GM21737 (cell line): ENCODE results near the gene MOXD1.
"Not testable (repeated sequence)": the region's sequence is repeated elsewhere in the genome, so short reads cannot be mapped to it uniquely, and the experiment has no call there.

Experiments used
- ATAC-seq: cut with Tn5 transposase; IDR thresholded peaks from one replicate; pipeline ENCODE4 v1.9.1; 2021; ENCODE audit warnings: mild to moderate bottlenecking, moderate library complexity; ENCODE audit not compliant: unreplicated experiment

Gene MOXD1

DNA sequence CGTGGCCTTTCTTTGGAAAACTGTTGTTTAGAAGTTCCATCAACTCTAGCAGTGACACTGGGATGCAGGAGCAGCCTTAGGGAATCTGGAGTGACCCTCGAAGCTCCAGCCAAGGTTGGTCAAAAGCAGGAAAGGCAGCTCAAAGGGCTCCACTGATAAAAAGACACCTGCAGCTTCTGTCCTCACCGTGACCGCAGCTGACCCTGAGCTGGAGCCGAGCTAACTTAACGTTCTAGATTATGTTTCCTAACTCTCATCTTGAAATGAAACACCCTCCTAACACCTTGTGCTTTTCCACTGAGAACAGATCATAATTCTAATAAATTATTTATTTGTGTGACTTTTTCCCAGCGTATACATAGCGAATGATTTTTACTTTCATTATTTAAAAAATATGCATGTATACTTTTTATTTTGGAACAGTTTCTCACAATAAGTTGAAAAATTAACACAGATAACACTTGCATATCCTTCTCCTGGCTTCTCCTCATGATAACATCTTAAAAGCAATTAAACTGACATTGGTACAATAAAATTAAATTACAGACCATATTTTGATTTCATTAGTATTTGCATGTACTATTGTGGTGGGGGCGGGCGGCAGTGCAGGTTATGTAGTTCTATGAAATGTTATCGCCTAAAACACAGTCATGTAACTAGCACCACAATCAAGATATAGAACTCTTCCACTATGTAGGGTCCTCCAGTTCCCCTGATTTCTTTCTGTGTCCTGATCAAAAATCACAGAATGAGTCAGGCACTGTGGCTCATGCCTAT is 116.1 kb downstream of the MOXD1 start:
- no peak for ATAC-seq

- ATAC-seq = no peak
Measured at GRCh38 chr6:132282696-132283095, 118.6 kb downstream of the MOXD1 start.

GRCh38 chr6:132280436-132280835 is 120.8 kb downstream of the MOXD1 start:
- ATAC-seq = no peak

DNA sequence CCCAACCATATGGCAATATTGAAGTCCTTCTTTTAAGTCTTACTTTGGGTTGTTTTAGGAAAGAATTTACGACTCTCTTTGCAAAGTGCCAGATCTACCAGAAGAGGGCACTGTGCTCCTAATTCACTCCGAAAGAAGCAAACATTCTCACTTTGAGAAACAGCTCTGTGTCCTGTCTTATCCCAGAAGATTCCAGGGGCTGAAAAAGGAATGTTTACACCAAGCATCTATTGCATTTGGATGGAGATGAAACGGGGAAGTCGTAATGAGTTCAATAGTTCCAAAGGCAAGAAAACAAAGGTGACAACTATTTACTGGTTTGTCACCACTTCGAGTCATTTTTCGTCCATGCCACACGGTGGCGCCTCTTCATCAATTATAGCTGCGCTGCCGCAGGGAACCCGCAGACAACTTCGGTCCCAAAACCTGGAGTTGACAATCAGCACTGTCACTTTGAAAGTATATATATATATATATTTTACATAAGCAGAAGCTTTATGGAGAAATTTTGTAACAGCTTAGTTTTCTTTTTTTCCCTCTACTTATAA is 121.6 kb downstream of the MOXD1 start:
- peak; percentile 92 for ATAC-seq

GRCh38 chr6:132275066-132275970 is 126.0 kb downstream of the MOXD1 start:
- ATAC-seq = no peak

DNA sequence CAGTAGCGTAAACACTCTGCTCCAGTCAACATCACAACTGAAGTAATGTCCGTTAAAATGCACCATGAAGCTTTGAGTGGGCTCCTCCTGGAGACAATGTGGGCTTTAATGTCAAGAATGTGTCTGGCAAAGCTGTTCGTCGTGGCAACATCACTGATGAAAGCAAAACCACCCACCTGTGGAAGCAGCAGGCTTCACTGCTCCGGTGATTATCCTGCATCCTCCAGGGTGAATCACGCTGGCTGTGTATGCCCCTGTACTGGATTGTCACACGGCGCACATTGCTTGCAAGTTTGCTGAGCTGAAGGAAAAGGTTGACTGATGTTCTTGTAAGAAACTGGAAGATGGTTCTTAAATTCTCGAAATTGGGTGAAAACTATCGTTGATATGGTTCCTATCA is 128.5 kb downstream of the MOXD1 start:
- ATAC-seq = no peak

DNA sequence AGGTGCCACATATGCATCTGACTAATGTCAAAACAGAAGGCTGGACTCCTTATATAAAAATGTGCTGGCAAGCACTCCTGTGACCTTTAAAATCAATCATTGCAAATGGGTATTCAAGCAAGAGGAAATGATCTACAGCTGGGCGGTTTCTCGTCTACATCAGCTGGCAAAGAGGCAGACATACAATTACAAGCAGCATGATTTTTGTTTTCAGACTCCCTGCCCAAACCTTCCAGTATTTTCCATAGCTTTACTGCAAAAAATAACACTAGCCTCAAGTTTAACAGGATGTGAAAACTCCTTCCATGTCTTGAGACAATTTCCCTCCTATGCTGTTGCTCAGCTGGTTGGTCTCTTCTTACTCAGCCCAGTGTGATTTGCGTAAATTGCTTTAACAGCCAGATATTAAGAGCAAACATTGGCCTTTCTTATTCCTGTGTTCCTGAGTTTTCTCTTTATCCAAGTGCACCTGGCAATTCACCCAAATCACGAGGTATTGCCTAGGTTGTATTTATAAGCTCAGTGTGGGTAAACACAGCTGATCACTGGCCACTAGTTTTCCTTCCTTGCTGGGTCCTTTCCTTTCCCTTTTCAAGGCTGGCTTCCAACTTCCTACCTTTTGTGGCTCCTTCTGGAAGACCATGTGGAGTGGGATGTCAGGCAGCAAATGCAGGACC is 130.4 kb downstream of the MOXD1 start:
- no peak for ATAC-seq

GRCh38 chr6:132268666-132269065 is 132.6 kb downstream of the MOXD1 start:
- not testable (repeated sequence) for ATAC-seq

- ATAC-seq = no peak
Measured at GRCh38 chr6:132268209-132268608, 133.1 kb downstream of the MOXD1 start.

DNA sequence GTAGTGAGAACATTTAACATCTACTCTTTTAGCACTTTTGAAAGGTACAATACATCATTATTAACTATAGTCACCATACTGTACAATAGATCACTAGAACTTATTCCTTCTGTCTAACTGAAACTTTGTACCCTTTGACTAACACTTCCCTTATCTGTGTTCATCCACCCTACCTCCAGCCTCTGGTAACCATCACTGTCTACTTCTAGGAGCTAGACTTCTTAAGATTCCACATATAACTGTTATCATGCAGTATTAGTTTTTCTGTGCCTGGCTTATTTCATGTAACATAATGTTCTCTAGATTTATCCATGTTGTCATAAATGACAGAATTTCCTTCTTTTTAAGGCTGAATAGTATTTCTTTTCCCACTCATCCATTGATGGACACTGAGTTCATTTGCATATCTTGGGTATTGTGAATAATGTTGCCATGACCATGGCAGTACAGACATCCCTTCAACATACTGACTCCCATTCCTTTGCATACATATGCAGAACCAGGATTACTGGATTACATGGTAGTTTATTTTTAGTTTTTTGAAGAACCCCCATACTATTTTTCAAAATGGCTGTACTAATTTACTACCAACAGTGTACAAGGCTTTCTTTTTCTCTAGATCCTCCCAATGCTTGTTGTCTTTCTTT is 135.7 kb downstream of the MOXD1 start:
- no peak for ATAC-seq

DNA sequence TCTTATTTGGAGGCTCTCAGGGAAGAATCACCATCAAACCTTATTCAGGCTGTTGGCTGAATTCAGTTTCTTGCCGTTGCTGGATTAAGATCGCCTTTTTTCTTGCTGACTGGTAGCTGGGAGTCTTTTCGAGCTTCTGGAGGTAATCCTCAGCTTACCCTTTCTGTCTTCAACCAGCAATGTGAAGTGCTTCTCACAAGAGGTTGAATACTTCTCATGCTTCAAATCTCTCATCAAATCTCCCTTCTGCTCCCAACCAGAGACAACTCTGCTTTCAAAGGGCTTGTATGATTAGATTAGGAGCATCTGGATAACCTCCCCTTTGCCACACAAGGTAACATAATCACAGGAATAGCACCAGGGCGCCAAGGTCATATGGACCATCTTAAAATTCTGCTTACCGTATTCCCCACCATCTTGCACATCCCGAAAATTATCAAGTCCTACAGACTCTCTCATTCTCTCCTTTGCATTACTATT is 137.2 kb downstream of the MOXD1 start:
- ATAC-seq = no peak

- no peak for ATAC-seq
Measured at GRCh38 chr6:132261354-132261753, 139.9 kb downstream of the MOXD1 start.

DNA sequence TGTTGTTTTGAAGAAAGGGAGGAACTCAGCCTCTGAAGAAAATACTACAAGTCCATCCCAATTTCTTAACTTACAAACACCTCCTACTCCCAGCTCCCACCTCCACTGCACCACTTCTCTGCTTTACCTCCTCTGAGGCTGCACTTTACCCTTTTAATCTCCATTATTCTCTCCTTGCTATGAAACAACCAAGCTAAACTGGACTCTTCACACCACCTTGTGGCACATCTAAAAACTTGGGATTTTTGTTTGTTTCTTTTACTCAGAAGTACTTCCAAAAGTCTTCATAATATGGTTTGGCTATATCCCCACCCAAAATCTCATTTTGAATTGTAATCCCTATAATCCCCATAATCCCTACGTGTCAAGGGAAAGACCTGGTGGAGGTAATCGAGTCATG is 142.2 kb downstream of the MOXD1 start:
- no peak for ATAC-seq

DNA sequence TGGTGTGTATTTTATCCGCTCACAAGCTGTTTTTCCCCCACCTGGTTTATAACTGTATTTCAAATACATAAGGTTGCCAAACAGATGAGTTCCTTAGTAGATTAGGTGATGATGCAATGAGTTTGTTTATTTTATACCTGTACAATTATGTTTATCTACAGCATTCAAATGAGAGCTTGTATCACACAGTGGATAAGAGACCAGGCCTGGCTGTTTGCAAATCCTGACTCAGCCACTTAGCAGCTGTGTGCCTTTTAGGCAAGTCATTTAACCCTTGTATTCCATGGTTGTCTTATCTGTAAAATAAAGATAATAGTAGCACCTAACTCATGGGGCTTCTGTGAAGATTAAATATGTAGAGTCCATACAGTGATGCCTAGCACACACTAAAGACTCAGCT is 143.7 kb downstream of the MOXD1 start:
- no peak for ATAC-seq

DNA sequence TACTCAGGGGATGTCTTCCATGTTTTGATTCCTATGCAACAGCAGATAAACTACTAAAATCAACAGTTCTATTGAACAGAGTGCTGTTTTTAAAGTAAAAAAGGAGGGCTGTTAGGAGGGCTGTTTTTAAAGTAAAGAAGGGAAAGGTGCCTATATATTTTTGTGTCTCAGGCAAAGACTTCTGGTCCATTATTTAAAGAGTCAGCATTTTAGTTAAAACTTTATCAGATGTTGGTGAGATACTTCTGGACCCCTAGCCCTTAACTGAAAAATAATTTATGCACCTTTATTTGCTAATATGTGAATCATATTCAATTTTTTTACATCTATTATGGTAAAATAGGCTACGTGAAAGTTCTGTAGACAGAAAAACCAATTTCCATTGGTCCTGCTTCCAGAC is 144.8 kb downstream of the MOXD1 start:
- no peak for ATAC-seq

GRCh38 chr6:132253906-132254305 is 147.4 kb downstream of the MOXD1 start:
- ATAC-seq = no peak

DNA sequence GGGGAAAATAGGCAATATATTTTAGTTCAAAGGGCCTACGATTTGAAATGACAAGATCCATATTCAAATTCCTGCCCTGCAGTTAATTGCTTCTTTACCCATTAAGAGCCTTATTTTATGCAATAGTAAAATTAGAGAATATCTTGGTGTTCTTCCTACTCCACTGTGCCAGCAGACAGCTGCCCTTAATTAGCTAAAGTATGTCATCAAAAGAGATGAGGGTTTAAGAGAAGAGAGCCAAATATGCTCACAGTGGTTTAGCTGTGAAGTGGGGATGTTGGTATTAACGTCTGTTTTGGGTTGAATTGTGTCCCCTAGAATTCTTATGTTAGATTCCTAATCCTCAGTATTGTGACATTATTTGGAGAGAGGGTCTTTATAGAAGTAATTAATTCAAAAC is 148.1 kb downstream of the MOXD1 start:
- ATAC-seq = no peak

DNA sequence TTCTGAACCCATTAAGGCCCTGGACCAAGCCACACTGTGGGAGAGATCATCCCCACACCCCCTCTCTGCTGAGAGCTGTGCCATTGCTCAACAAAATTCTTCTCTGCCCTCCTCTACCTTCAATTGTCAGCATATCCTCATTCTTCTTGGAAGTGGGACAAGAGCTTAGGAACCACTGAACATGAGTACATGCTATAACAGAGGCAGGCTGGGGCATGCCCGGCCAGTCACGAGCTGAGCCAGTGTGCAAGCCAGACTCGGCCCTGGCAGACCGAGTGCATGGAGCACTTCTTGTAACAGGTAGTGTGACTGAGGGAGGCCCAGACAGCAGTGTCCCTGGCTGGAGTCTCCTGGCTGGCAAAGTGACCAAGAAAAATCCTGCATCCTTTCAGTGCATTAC is 149.2 kb downstream of the MOXD1 start:
- no peak for ATAC-seq

- no peak for ATAC-seq
Measured at GRCh38 chr6:132251711-132252110, 149.6 kb downstream of the MOXD1 start.

DNA sequence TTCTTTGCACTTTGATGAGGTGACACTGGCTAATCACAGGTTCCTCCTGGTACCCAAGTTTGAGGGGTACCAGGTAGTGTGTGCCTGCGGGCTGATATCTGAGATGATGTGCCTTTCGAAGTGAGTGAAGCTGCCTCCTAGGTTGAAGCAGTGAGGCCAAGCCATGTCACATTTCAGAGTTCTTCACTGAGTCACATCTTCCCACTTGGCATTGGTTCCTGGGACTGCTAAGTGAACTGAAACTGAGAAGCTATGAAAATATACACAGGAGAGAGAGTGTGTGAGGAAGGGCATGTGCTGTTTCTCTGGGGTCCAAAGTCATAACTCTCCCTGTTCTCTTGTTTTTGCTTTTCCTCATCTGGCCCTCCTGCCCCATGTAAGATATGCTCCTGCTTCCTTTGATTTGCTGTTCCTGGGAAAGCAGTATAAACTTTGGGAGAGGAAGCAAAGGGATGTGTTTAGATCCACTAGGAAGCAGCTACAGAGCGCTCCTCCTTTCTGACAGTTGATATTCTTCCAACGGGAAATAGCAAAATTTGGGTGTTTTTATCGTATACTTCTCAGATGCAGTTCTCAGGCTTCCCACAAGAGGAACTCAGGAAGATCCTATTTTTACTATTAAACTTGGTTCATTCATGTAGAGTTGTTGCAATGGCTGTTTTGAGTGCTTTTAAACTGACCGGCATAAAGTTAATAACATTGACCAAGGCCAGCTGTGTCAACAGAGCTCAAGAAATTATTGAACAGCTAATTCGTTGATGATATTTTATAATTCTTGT is 153.7 kb downstream of the MOXD1 start:
- no peak for ATAC-seq
